MCF 10A (cell line): ENCODE data around the gene ABCA13. TPM values are rescaled to one million over a fixed set of nuclear protein-coding genes. Genes with fewer than 3 reads are reported as not detected.

Experiments
- BruUV-seq: library from RNA; stranded (reverse); fragments of 400-500 nt; replicated peaks from 2 replicates; lab custom pipeline; 2021; lab: Mats Ljungman, UMichigan
- CTCF ChIA-PET: fragments of 300-600 bp; sonication (Branson Sonifier 250); formaldehyde crosslinking; extraction: SDS; loops from one replicate; lab custom pipeline; 2021; ENCODE audit warnings: antibody characterized with exemption, inconsistent platforms; lab: Yijun Ruan, JAX
- POLR2A ChIA-PET: fragments of 300-600, 350-650 bp; sonication (Branson Sonifier 250); formaldehyde crosslinking; extraction: SDS; loops from one replicate; lab custom pipeline; 2020; ENCODE audit warnings: antibody characterized with exemption, inconsistent platforms; lab: Yijun Ruan, JAX
- DNase-seq: peaks from one replicate; pipeline ENCODE4 v3.0.0-alpha.2; 2018; ENCODE audit not compliant: unreplicated experiment
- H3K27ac Mint-ChIP-seq: one replicate; pipeline ENCODE4 v1.8.0; 2022; ENCODE audit warnings: mild to moderate bottlenecking, low read depth, mixed read lengths; ENCODE audit not compliant: unreplicated experiment
- H3K27me3 Mint-ChIP-seq: one replicate; pipeline ENCODE4 v1.8.0; 2022; ENCODE audit warnings: mixed read lengths; ENCODE audit not compliant: insufficient read depth, unreplicated experiment
- H3K36me3 Mint-ChIP-seq: one replicate; pipeline ENCODE4 v1.8.0; 2022; ENCODE audit warnings: mild to moderate bottlenecking, moderate library complexity, mixed read lengths; ENCODE audit not compliant: insufficient read depth, unreplicated experiment
- H3K4me1 Mint-ChIP-seq: one replicate; pipeline ENCODE4 v1.8.0; 2022; ENCODE audit warnings: mixed read lengths; ENCODE audit not compliant: insufficient read depth, unreplicated experiment
- H3K4me3 Mint-ChIP-seq: one replicate; pipeline ENCODE4 v1.8.0; 2022; ENCODE audit warnings: mild to moderate bottlenecking, moderate library complexity, mixed read lengths; ENCODE audit not compliant: unreplicated experiment
- H3K9me3 Mint-ChIP-seq: one replicate; pipeline ENCODE4 v1.8.0; 2022; ENCODE audit warnings: mixed read lengths; ENCODE audit not compliant: unreplicated experiment
- intact Hi-C: fragments of 100-400 bp; cut with micrococcal nuclease; formaldehyde crosslinking; loops from 2 replicates; pipeline ENCODE4 v1.14.1; 2022
- total RNA-seq: library from RNA; stranded (reverse); gene quantifications from 2 replicates; pipeline ENCODE4 v1.2.3, GENCODE V29; 2022
- TF ChIP-seq, protein P1 (sequence below): fragments of 200-600 bp; IDR thresholded peaks from one replicate; pipeline ENCODE4 v1.8.0; 2022; ENCODE audit warnings: antibody characterized with exemption, mild to moderate bottlenecking; ENCODE audit not compliant: unreplicated experiment

ABCA13 gene
- total RNA-seq, 1 experiment from 2014 or later, result 0.30 TPM

GRCh38 chr7:48207155-48207675, 36.0 kb downstream of the ABCA13 start:
- TF ChIP-seq, protein P1, sequence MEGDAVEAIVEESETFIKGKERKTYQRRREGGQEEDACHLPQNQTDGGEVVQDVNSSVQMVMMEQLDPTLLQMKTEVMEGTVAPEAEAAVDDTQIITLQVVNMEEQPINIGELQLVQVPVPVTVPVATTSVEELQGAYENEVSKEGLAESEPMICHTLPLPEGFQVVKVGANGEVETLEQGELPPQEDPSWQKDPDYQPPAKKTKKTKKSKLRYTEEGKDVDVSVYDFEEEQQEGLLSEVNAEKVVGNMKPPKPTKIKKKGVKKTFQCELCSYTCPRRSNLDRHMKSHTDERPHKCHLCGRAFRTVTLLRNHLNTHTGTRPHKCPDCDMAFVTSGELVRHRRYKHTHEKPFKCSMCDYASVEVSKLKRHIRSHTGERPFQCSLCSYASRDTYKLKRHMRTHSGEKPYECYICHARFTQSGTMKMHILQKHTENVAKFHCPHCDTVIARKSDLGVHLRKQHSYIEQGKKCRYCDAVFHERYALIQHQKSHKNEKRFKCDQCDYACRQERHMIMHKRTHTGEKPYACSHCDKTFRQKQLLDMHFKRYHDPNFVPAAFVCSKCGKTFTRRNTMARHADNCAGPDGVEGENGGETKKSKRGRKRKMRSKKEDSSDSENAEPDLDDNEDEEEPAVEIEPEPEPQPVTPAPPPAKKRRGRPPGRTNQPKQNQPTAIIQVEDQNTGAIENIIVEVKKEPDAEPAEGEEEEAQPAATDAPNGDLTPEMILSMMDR, result no peak
- intact Hi-C loops, result no loop called here
- peaks cover 52% of the 10 kb centered on the region for H3K27me3 Mint-ChIP-seq
- no TSS peak for BruUV-seq
- H3K27ac Mint-ChIP-seq, result no peak overlapping the region
- ChIA-PET POLR2A (interaction anchor here (0.6 kb wide), 1 partner anchor 15 kb away, joined by 3 read pairs; no protein-coding TSS in a partner anchor), CTCF (no interaction called here)
- H3K36me3 Mint-ChIP-seq, result no peaks in the 10 kb centered on the region
- H3K4me1 Mint-ChIP-seq, result no peaks in the 10 kb centered on the region
- no peak for DNase-seq
- no peaks in the 10 kb centered on the region for H3K9me3 Mint-ChIP-seq
- H3K4me3 Mint-ChIP-seq, result no peak overlapping the region

GRCh38 chr7:48209004-48209600, 37.8 kb downstream of the ABCA13 start:
- TF ChIP-seq, protein P1, result no peak
- H3K27ac Mint-ChIP-seq, result no peak overlapping the region
- peaks cover 54% of the 10 kb centered on the region for H3K27me3 Mint-ChIP-seq
- H3K9me3 Mint-ChIP-seq, result no peaks in the 10 kb centered on the region
- CTCF ChIA-PET, result no interaction called here
- no TSS peak for BruUV-seq
- H3K36me3 Mint-ChIP-seq, result no peaks in the 10 kb centered on the region
- no peaks in the 10 kb centered on the region for H3K4me1 Mint-ChIP-seq
- intact Hi-C loops, result no loop called here
- DNase-seq, result no peak
- H3K4me3 Mint-ChIP-seq, result no peak overlapping the region
- POLR2A ChIA-PET, result no interaction called here

DNA sequence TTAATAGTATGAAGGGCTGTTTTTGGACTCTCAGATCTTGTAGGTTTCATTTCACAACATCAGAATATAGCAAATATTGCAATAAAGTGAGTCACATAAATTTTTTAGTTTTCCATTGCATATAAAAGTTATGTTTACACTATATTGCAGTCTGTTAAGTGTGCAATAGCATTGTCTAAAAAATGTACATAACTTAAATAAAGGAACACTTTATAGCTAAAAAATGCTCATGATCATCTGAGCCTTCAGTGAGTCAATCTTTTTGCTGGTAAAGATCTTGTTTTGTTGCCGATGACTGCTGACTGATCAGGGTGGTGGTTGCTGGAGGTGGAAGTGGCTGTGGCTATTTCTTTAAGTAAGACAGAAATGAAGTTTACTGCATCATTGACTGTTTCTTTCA, 42.0 kb downstream of the ABCA13 start:
- POLR2A ChIA-PET, result no interaction called here

GRCh38 chr7:48217266-48217665, 46.0 kb downstream of the ABCA13 start:
- H3K4me3 Mint-ChIP-seq, result no peak overlapping the region
- H3K27ac Mint-ChIP-seq, result no peak overlapping the region
- no peaks in the 10 kb centered on the region for H3K4me1 Mint-ChIP-seq
- BruUV-seq, result no TSS peak
- H3K27me3 Mint-ChIP-seq, result peaks cover 66% of the 10 kb centered on the region
- no peak for DNase-seq
- no peaks in the 10 kb centered on the region for H3K36me3 Mint-ChIP-seq
- intact Hi-C loops, result no loop called here
- CTCF ChIA-PET, result no interaction called here
- POLR2A ChIA-PET, result no interaction called here
- TF ChIP-seq, protein P1, result no peak
- no peaks in the 10 kb centered on the region for H3K9me3 Mint-ChIP-seq

More for the DNA sequence above, 42.0 kb downstream of the ABCA13 start:
- Mint-ChIP-seq H3K4me3 (no peak overlapping the region), H3K4me1 (no peaks in the 10 kb centered on the region), H3K9me3 (no peaks in the 10 kb centered on the region), H3K36me3 (no peaks in the 10 kb centered on the region), H3K27ac (no peak overlapping the region), H3K27me3 (peaks cover 65% of the 10 kb centered on the region)
- DNase-seq, result peak; percentile 20
- CTCF ChIA-PET, result interaction anchor here (0.7 kb wide), 1 partner anchor 31 kb away, joined by 3 read pairs; no protein-coding TSS in a partner anchor
- BruUV-seq, result no TSS peak
- TF ChIP-seq, protein P1, result no peak
- intact Hi-C loops, result no loop called here
